ENCODE measurements around the gene TSC22D1.

- TF ChIP-seq POLR2A (IDR thresholded peaks at IDR 0.05) (no peak), POLR2AphosphoS5 (IDR thresholded peaks at IDR 0.05) (no peak), CTCF (IDR thresholded peaks at IDR 0.05) (no peak)
These were observed 88.1 kb downstream of the TSC22D1 start for GRCh38 chr13:44487989-44488388.
